KMS-11 (cell line): ENCODE results near the gene ATG14.

Experiments used
- H2AFZ ChIP-seq: fragments of 200-600 bp; sonication (generic); 2 replicates; pipeline ENCODE4 v1.6.1; 2016; ENCODE audit warnings: antibody characterized with exemption, mixed run types, low read depth
- H3K27ac ChIP-seq: fragments of 200-600 bp; sonication (generic); 2 replicates; pipeline ENCODE4 v1.6.1; 2016; ENCODE audit warnings: mild to moderate bottlenecking, mixed run types
- H3K27me3 ChIP-seq: fragments of 200-600 bp; sonication (generic); 2 replicates; pipeline ENCODE4 v1.6.1; 2017; ENCODE audit warnings: mild to moderate bottlenecking, low read depth, mixed run types, moderate library complexity; ENCODE audit not compliant: insufficient read depth
- H3K36me3 ChIP-seq: fragments of 200-600 bp; sonication (generic); 2 replicates; pipeline ENCODE4 v1.6.1; 2017; ENCODE audit warnings: mild to moderate bottlenecking, mixed run types; ENCODE audit not compliant: insufficient read depth
- H3K4me1 ChIP-seq: fragments of 200-600 bp; sonication (generic); 2 replicates; pipeline ENCODE4 v1.6.1; 2016; ENCODE audit warnings: mild to moderate bottlenecking, low read depth, mixed run types; ENCODE audit not compliant: poor library complexity, severe bottlenecking
- H3K4me2 ChIP-seq: fragments of 200-600 bp; sonication (generic); 2 replicates; pipeline ENCODE4 v1.7.0; 2016; ENCODE audit warnings: mild to moderate bottlenecking, mixed run types
- H3K4me3 ChIP-seq: fragments of 200-600 bp; sonication (generic); IDR thresholded peaks from 2 replicates; pipeline ENCODE4 v1.6.1; 2017; ENCODE audit warnings: low read depth, low read length, mixed read lengths; ENCODE audit not compliant: insufficient read depth
- H3K79me2 ChIP-seq: fragments of 200-600 bp; sonication (generic); 2 replicates; pipeline ENCODE4 v1.6.1; 2016; ENCODE audit warnings: low read depth, mixed run types; ENCODE audit not compliant: insufficient read depth
- H3K9ac ChIP-seq: fragments of 200-600 bp; sonication (generic); 2 replicates; pipeline ENCODE4 v1.6.1; 2016; ENCODE audit warnings: mild to moderate bottlenecking, mixed run types
- H4K20me1 ChIP-seq: fragments of 200-600 bp; sonication (generic); 2 replicates; pipeline ENCODE4 v1.6.1; 2016; ENCODE audit warnings: mild to moderate bottlenecking, mixed run types; ENCODE audit not compliant: insufficient read depth
- CTCF ChIP-seq: fragments of 200-600 bp; sonication (generic); conservative IDR thresholded peaks from 2 replicates; pipeline ENCODE4 v1.6.1; 2017; ENCODE audit warnings: low read depth, mild to moderate bottlenecking, antibody characterized with exemption, low read length, moderate library complexity, mixed read lengths

The ATG14 gene

DNA sequence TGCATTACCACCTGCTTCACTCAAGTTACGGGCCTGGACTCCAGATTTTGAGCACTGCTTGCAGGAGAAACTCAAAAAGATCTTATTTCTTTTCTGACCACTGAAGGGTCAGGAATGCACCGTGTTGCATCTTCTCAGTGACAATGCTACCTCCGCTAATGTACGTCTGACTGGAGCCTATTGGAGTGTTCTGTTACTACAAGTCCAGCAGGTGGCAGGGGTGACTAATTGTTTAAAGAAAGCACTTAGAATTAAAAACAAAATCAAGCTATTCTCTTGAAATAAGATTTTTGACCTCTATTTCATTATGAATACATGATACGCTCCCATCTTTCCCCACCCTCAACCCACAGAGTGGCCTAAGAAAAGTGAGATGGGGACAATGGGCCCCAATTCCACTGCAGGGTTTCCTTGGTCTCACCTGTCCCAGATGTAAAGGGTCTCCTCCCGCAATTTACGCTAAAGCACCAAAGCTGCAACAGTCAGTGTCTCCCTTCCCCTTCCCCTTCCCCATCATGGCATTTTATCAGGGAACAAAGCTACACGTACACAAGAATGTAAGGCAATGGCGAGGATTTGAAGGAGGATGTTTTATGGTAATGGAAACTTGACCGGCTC is 26.5 kb upstream of the ATG14 start:
- H3K36me3 ChIP-seq: no peaks in the 10 kb centered on the region
- H3K4me3 ChIP-seq: no peak overlapping the region
- no peaks in the 10 kb centered on the region for H3K79me2 ChIP-seq
- no peaks in the 10 kb centered on the region for H3K4me1 ChIP-seq
- H4K20me1 ChIP-seq: no peaks in the 10 kb centered on the region
- no peaks in the 10 kb centered on the region for H3K27me3 ChIP-seq
- no peak overlapping the region for H3K4me2 ChIP-seq
- H3K27ac ChIP-seq: no peak overlapping the region
- TF ChIP-seq CTCF: peak; percentile 20; the same call in 1 of the 2 replicates
- H3K9ac ChIP-seq: no peak overlapping the region
- no peak overlapping the region for H2AFZ ChIP-seq

DNA sequence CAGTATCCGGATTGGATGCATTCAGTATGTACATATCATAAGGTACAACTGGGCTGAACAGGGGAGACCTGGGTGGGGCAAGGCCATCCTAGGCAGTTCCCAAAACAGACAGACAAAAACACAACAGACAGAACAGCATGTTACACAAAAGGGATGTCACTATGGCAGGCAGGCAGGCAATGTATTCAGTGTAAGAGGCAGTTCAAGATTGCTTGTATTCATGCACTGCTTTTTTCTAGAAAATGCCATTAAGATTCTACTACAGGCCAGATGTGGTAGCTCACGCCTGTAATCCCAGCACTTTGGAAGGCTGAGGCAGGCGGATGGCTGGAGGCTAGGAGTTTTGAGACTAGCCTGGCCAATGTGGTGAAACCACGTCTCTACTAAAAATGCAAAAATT is 25.3 kb upstream of the ATG14 start:
- H2AFZ ChIP-seq: no peak overlapping the region
- H3K9ac ChIP-seq: no peak overlapping the region

DNA sequence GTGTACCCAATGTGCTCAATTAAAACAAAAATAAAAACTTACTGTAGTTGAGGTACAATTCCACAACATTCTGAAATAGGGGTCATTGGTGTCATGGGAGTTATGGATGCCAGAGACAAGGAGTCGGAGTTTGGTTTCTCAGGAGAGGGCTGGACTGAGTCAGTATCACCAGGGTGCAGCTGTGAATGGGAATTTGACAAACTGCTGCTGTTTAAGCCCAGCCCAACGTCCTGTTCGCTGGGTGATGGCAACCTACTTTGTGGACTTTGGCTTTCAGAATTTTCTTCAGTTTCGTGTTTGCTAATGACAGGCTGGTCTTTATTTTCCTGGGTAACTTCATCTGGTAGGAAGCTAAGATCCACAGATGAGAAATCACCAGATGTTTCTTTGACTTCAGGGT is 24.9 kb upstream of the ATG14 start:
- no peak for TF ChIP-seq CTCF
- H4K20me1 ChIP-seq: no peaks in the 10 kb centered on the region
- no peaks in the 10 kb centered on the region for H3K4me1 ChIP-seq
- H3K9ac ChIP-seq: no peak overlapping the region
- H3K4me2 ChIP-seq: no peak overlapping the region
- H3K4me3 ChIP-seq: no peak overlapping the region
- no peaks in the 10 kb centered on the region for H3K36me3 ChIP-seq
- H3K27ac ChIP-seq: no peak overlapping the region
- no peaks in the 10 kb centered on the region for H3K79me2 ChIP-seq
- no peaks in the 10 kb centered on the region for H3K27me3 ChIP-seq
- no peak overlapping the region for H2AFZ ChIP-seq

More for the DNA sequence above, 25.3 kb upstream of the ATG14 start:
- no peaks in the 10 kb centered on the region for H3K79me2 ChIP-seq
- no peaks in the 10 kb centered on the region for H4K20me1 ChIP-seq
- H3K27me3 ChIP-seq: no peaks in the 10 kb centered on the region
- H3K4me2 ChIP-seq: no peak overlapping the region
- H3K4me3 ChIP-seq: no peak overlapping the region
- no peaks in the 10 kb centered on the region for H3K36me3 ChIP-seq
- no peak for TF ChIP-seq CTCF
- no peaks in the 10 kb centered on the region for H3K4me1 ChIP-seq
- H3K27ac ChIP-seq: no peak overlapping the region

- H3K4me1 ChIP-seq: peaks cover 3% of the 10 kb centered on the region
- H3K27ac ChIP-seq: no peak overlapping the region
- H3K79me2 ChIP-seq: no peaks in the 10 kb centered on the region
- H3K4me2 ChIP-seq: no peak overlapping the region
- H3K36me3 ChIP-seq: no peaks in the 10 kb centered on the region
- no peak overlapping the region for H3K9ac ChIP-seq
- H3K27me3 ChIP-seq: no peaks in the 10 kb centered on the region
- TF ChIP-seq CTCF: no peak
- no peak overlapping the region for H3K4me3 ChIP-seq
- H4K20me1 ChIP-seq: no peaks in the 10 kb centered on the region
- no peak overlapping the region for H2AFZ ChIP-seq
Measured at GRCh38 chr14:55434805-55435174, 23.2 kb upstream of the ATG14 start.
